NCI-H128 (cell line): ENCODE measurements around the gene TEX2.

Experiments
- DNase-seq: peaks from one replicate; lab custom pipeline; 2025; ENCODE audit not compliant: unreplicated experiment; lab: John Stamatoyannopoulos, UW

Gene TEX2

DNA sequence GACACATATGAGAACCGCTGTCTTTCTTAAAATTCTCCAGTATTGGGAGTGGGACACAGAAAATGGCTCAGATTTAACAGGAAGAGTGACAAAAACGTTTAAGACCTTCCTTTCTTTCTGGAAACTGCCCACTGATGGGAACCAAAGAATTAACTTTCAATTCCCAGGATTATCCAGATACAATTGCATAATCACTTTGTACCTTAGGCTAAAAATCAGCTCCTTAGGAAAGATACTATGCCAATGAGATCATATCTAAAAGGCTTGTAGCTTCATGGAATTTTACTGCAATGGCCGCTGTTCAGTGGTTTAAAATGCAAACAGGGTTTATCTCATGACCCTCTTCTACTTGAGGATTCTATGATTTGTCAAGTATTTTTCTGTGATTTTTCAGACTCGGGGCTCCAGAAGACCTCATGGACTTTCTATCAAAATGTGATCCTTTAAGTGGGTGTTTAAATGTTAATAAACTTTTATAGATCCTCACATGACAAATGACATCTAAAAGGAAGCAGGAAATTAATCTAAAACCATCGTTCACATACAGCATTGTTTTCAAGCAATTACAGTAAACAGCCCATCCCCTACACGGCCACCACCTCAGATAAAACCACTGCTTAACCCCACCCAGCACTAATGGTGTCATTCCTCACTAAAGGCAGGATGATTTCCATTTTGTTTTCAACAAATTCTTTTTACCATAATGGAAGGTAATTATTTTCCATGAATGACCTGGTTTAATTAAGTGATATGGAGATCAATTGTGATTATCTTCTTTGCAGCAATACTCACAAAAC lies 101.5 kb downstream of the TEX2 start:
- DNase-seq: no peak

DNA sequence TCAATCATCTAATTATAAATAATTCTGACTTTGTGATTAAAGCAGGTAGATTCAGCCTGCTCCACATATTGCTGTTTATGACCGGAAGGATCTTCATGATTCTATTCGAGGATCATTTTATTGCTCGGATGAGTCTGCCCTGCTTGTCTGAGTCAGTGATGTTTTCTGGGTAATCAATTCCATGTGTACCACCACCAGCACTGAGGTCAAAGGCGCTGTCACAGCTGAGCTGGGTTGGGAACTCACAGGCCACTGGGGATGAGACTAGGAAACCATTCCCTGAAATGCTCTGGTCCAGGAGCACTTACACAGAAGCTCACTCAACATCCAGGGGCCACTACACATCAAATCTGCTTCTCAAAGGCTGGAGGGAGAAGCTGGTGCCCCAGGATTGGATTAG lies 102.7 kb downstream of the TEX2 start:
- no peak for DNase-seq

GRCh38 chr17:64158831-64159590 lies 104.0 kb downstream of the TEX2 start:
- DNase-seq: no peak

- no peak for DNase-seq
Measured at GRCh38 chr17:64158406-64158805, 104.7 kb downstream of the TEX2 start.

- no peak for DNase-seq
Measured at GRCh38 chr17:64157669-64158180, 105.3 kb downstream of the TEX2 start.

DNA sequence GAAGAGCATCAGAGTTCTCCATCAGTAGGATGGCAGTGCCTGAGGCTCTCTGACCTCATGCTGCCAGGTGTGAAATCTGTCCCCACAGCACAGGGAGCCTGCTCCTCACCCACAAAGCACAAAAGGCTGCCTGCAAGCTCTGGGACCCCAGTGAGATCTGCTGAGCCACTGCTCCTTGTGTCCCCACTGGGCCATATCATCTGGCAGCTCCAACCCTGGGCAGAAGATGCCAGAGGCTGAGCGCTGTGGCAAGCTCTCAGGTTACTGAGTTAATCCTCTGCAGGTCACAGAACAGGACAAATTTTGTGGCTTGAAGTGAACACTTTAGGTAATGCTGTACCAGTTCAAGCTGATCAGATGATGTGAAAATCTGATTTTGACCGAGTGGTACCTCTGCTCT lies 106.4 kb downstream of the TEX2 start:
- DNase-seq: no peak

DNA sequence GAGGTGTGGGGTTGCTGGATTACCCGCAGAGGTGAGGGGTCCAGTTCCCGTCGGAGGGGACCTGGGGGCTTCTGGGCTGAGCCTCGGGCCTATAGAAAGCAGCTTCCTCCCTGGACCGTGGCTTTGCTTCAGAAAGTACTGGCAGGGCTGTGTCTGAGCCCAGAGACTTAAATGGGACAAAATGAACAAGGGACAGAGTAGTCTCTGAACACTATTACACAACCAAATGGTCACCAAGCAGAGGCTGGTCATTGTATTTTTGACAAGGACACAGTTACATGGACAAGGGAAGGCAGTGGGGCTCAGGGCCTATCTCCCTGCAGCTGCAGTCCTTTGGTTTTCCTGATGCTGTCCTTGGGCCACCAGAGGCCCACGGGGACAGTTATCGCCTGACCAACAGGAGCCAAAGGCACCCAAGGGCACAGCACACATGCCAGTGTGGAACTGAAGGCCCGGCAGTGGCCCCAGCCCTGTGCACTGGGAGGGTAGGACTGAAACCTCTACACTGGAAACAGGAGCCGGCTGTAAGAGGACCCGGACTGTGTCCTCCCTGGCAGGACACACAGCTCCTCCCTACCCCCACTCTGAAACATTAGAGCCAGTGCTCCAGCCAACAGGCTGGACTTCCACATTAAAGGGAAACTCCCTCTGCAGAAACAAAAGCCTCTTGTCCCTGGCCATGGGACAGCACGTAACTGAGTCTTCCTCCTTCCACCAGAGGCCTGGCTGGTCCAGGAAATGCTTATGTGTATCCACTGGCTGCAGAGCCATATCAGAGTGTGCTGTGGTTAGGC lies 107.1 kb downstream of the TEX2 start:
- no peak for DNase-seq

- no peak for DNase-seq
Measured at GRCh38 chr17:64155129-64155528, 107.9 kb downstream of the TEX2 start.

DNA sequence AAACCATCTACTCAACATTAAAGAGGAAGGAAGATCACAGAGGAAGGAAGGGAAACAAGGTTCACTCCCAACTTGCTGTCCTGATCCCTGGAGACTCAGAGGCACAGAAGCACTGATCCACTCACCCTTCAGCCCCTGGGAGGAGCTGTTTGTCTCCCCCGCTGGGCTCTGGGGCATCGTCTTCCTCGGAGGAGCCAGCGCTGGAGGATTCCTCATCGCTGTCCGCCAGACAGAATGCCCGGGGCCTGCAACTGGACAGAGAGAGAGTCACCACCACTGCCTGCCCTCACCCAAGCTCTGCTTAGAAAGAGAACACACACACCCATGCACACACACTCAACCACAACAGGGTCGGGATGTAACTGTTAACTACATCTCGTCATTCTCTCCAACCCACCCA lies 108.3 kb downstream of the TEX2 start:
- no peak for DNase-seq

GRCh38 chr17:64154313-64154695 lies 108.8 kb downstream of the TEX2 start:
- no peak for DNase-seq

- no peak for DNase-seq
Measured at GRCh38 chr17:64153565-64154312, 109.3 kb downstream of the TEX2 start.

GRCh38 chr17:64152428-64153125 lies 110.5 kb downstream of the TEX2 start:
- no peak for DNase-seq

DNA sequence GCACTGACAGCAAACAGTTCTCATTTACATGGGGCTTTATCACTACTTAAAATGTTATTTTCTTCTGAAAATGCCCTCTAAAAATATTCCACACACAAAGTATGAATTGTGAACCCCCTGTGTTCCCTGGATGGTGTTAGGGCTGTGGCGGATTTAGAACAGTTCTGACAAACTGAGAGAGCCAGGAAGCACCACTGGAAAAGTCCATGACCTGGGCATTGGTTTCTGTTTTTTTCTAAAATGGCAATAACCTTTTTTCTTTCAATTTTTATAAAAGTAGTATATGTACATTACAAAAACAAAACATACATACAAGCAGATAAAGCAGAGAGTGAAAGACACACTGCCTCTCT lies 112.1 kb downstream of the TEX2 start:
- DNase-seq: no peak

DNA sequence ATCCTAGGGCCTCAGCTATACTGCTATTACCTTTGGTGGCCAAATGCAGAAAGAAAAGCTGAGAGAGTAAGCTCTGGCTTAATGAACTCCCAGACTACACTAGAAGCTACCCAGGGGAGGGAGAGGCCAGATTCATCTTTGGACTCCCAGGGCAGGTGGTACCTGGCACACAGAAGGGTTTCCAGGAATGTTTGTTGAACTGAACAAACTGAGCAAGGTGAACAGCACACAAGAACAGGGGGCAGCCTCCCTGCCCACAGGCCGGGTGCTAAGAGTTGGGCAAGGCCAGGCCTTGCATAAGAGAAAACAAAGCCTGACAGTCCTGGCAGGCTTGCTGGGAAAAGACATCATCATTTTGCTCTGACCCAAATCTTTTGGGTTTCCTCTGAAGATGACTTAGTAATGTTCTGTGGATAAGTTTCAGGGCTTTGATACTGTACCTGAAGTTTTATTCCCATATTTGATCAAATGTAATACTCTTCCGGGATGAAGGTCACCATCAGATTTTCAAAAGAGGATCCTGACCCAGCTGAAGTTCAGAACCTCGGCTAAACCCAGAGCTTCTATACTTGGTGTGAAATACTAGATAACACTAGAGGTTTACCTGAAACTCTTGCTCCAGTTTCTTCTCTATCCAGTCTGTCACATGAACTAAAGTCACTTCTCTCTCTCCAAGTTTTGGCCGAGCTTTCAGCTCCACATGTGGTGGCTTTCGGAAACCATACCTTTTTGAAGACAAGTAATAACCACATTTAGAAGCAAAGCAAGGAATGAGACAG lies 112.6 kb downstream of the TEX2 start:
- DNase-seq: no peak

DNA sequence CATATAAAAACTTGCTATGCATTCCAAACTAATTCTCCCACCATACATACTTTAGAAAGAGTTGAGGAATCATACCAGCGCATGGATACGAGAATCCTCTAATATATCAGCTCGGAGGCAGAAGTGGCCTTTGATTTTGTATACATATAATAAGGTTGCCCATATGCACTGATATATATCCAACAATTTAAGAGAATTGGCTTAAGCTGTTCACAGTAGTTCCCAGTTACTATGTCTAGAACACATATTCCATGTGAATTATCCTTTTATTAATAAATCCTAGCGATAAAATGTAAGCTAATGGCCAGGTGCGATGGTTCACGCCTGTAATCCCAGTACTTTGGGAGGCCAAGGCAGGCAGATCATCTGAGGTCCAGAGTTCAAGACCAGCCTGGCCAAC lies 113.9 kb downstream of the TEX2 start:
- no peak for DNase-seq

GRCh38 chr17:64148699-64149098 lies 114.4 kb downstream of the TEX2 start:
- DNase-seq: no peak

DNA sequence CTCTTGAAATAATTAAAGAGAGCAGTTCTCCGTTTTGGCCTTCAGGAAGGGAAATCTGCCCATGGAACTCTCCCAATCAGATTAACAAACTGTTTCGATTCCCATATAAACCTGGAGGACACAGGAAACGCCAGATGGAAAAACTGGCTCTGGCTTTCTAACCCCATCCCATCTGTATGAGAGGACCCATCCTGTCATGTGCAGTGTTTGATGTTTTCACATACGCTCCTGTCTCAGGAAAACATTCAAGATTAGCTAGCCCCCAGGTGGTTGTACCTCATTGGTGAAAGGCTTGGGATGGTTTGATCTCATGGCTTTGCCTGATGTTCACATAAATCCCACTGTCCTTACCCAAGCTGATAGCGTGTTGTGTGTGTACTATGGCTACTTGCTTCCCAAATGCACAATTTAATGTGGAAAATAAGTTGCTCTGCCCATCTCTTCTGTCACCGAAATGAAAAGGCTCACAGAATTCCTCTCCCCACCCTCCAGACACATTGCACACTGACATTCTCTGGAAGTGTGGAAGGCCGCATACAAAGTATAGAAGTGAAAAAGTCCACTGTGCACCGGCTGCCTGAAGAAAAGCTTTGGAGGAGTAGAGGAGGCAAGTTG lies 114.9 kb downstream of the TEX2 start:
- DNase-seq: no peak

DNA sequence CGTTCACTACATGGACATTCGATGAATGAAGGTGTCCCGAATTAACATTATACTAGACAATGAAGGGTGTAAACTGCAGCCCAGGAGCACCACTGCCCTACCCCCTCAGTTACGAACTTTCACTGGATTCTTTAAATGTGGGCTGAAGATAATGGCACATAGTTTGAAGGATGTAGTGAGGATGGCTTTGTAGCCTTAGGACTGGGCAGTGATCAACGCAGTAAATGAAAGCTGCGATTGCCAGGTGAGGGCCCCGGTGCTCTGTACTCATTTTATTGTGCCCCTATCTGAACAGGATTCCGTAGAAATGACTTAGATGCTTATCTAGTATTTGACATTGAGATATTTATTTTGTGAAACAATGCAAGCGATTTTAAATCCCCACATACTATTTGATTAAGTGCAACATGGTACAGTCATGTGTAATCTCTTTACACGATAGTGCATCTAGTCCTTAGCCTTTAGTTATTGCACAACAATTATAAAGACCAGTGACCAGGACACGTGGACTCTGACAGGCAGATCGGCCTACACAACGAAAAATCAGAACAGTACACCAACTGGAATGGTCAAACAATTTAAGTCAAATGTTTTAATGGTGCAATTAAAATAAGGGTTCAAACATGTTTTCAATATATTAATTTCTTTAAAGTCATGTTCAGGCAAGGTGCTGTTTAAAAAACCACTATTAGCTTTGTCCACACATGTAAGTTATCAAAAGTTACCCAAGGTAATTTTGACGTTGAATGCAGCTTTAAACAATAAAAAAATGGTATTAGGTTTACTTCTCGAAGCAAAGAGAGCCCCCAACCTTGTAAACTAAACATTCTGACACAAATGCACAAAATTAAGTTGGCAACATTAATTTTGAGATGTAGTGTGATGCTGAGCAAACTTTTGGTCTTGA lies 115.7 kb downstream of the TEX2 start:
- no peak for DNase-seq
